Testis (tissue), 3 donors: Measurements from ENCODE around the gene GPD2. TPM values are rescaled to one million over a fixed set of nuclear protein-coding genes. Genes with fewer than 3 reads are reported as not detected.

Experiments used
- DNase-seq: peaks from one replicate; pipeline ENCODE4 v3.0.0-alpha.2; 2019
- H3K27ac ChIP-seq, 2 donors: fragments of 200-600 bp; sonication (generic); one replicate each; pipeline ENCODE4 v1.5.1; 2019
- H3K27me3 ChIP-seq: fragments of 200-600 bp; sonication (generic); one replicate; pipeline ENCODE4 v1.5.1; 2019
- H3K36me3 ChIP-seq: fragments of 200-600 bp; sonication (generic); one replicate; pipeline ENCODE4 v1.5.1; 2017; ENCODE audit warnings: low read depth; ENCODE audit errors: missing control alignments
- H3K4me1 ChIP-seq: fragments of 200-600 bp; sonication (generic); one replicate; pipeline ENCODE4 v1.5.1; 2019
- H3K4me3 ChIP-seq, 2 donors: fragments of 200-600 bp; sonication (generic); one replicate each; pipeline ENCODE4 v1.5.1; 2017 to 2019
- H3K9me3 ChIP-seq: fragments of 200-600 bp; sonication (generic); one replicate; pipeline ENCODE4 v1.5.1; 2017
- POLR2A ChIP-seq: fragments of 450-650 bp; IDR thresholded peaks from one replicate; pipeline ENCODE4 v1.6.1; 2017; ENCODE audit warnings: antibody characterized with exemption, mild to moderate bottlenecking, moderate library complexity
- WGBS, 2 donors: methylation state at CpG; one replicate each; pipeline ENCODE4 v1.1.5; 2018; 5-methylcytosine and 5-hydroxymethylcytosine counted together
- intact Hi-C: fragments of 100-400 bp; cut with DNase I; formaldehyde crosslinking; loops from one replicate; pipeline ENCODE4 v1.15.1; 2023; ENCODE audit warnings: low total_unique reads
- polyA plus RNA-seq: library from polyadenylated mRNA; stranded (reverse); fragments of 350-450 nt; fragmentation: Illumina TruSeq; extraction: RNeasy Lipid Tissue Mini Kit (QIAGEN cat#74804); gene quantifications from one replicate; pipeline ENCODE4 v1.2.3, GENCODE V29; 2014; ENCODE audit warnings: low read depth, low replicate concordance; ENCODE audit not compliant: insufficient read depth
- total RNA-seq, 2 donors: library from RNA; depleted of rRNA; stranded (reverse); fragments of >200 nt; gene quantifications; one replicate each; pipeline ENCODE4 v1.2.3, GENCODE V29; 2016
- TF ChIP-seq, protein P1 (sequence below), 3 experiments: fragments of 450-650 bp in 2 of 3; fragments of 200-600 bp in 1 of 3; sonication (generic) in 1 of 3; IDR thresholded peaks; one replicate each; pipeline ENCODE4 v1.5.1; 2016 to 2019; ENCODE audit warnings: antibody characterized with exemption in 3 of 3, mild to moderate bottlenecking in 2 of 3, moderate library complexity in 1 of 3

Gene GPD2
- total and polyA plus RNA-seq, 3 donors from 2014 or later: 24.2 to 33.4 (median 25.8) TPM

DNA sequence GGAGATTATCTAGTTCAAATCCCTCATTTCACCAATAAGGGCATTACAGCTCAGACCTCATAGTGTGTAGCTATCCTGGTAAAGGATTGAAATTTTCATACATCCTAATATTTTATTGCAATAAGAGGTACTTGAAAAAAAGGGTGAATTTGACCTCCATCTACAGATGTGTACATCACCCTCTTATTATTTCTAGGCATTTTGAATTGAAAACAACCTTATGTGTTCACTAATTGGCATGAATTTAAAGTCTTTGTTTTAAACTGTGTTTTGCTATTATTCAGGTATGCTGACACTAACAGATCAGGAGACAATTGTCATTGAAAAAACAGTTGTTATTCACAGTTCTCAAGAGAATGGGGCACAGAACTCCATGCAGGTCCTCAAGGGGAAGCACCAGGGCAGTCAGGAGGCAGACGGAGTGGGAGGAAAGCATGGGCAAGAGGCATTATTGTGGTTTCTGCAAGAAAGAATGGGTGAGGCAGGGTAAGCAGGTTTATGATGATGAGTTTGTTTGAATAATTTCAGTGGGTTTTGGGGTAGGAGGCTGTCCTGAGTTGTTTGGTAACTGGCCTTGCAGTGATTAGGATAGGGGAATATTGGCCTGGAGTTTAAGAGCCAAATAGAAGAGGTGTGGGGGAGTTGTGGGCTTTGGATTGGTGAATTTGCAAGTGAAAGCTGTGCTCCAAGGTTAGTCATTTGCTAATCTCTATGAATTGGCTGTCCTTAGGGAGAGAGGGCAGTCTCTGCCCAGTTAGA, 194.6 kb downstream of the GPD2 start:
- intact Hi-C loops: no loop called here
- Histone ChIP-seq H3K4me3 (no peak overlapping the region), H3K4me1 (peaks cover 3% of the 10 kb centered on the region), H3K9me3 (no peaks in the 10 kb centered on the region), H3K27me3 (no peaks in the 10 kb centered on the region), H3K36me3 (no peaks in the 10 kb centered on the region), H3K27ac (no peak overlapping the region)
- no peak for TF ChIP-seq POLR2A
- TF ChIP-seq, protein P1, sequence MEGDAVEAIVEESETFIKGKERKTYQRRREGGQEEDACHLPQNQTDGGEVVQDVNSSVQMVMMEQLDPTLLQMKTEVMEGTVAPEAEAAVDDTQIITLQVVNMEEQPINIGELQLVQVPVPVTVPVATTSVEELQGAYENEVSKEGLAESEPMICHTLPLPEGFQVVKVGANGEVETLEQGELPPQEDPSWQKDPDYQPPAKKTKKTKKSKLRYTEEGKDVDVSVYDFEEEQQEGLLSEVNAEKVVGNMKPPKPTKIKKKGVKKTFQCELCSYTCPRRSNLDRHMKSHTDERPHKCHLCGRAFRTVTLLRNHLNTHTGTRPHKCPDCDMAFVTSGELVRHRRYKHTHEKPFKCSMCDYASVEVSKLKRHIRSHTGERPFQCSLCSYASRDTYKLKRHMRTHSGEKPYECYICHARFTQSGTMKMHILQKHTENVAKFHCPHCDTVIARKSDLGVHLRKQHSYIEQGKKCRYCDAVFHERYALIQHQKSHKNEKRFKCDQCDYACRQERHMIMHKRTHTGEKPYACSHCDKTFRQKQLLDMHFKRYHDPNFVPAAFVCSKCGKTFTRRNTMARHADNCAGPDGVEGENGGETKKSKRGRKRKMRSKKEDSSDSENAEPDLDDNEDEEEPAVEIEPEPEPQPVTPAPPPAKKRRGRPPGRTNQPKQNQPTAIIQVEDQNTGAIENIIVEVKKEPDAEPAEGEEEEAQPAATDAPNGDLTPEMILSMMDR (IDR thresholded peaks at IDR 0.05): no peak
- WGBS, 2 donors: 62 to 74% methylated on average over 1 of the region's 1 CpG
- no peak for DNase-seq

DNA sequence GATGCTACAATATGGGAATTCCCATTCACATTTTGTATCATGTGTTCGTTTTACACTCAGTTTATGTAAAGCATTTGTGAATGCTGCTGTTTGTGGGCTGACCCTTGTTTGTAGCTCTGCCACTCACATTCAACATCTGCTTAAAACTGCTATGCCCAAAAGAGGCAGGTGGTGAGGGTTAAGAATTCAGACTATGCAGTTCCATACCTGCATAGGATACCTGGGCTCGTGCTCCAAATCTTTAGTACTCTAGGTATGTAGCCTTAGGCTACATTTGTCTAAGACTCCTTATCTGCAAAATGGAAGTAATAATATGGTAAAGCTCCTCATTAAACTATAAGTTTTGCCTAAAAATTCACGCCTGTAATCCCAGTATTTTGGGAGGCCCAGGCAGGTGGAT, 199.5 kb downstream of the GPD2 start:
- Histone ChIP-seq H3K36me3 (no peaks in the 10 kb centered on the region), H3K9me3 (no peaks in the 10 kb centered on the region), H3K4me3 (no peak overlapping the region), H3K4me1 (no peaks in the 10 kb centered on the region), H3K27ac (no peak overlapping the region), H3K27me3 (no peaks in the 10 kb centered on the region)
- intact Hi-C loops: no loop called here
- no peak for TF ChIP-seq POLR2A
- TF ChIP-seq, protein P1 (IDR thresholded peaks at IDR 0.05): no peak
- no peak for DNase-seq
- WGBS, 2 donors: 91 to 92% methylated on average over 3 of the region's 3 CpGs

Other genes starting within 250 kb of the GPD2 start
- 1 to 10 TPM; 3.2 to 3.9 TPM for gene NR4A2, start 103.7 kb upstream of the GPD2 start, total RNA-seq
- gene NR4A2, start 103.7 kb upstream of the GPD2 start, polyA plus RNA-seq: 9.5 TPM